Mucosa of gallbladder (tissue), 1 donor: ENCODE results near the gene HSPA12B. TPM values are rescaled to one million over a fixed set of nuclear protein-coding genes. Genes with fewer than 3 reads are reported as not detected.

Experiments
- DNase-seq: peaks from one replicate; pipeline ENCODE4 v3.0.0-alpha.2; 2020; ENCODE audit warnings: low spot score
- total RNA-seq: library from RNA; stranded (reverse); gene quantifications from one replicate; pipeline ENCODE4 v1.2.1, GENCODE V29; 2021
- donor health status: DM: no; HTN: no; CAD: no.

Gene HSPA12B, protein sequence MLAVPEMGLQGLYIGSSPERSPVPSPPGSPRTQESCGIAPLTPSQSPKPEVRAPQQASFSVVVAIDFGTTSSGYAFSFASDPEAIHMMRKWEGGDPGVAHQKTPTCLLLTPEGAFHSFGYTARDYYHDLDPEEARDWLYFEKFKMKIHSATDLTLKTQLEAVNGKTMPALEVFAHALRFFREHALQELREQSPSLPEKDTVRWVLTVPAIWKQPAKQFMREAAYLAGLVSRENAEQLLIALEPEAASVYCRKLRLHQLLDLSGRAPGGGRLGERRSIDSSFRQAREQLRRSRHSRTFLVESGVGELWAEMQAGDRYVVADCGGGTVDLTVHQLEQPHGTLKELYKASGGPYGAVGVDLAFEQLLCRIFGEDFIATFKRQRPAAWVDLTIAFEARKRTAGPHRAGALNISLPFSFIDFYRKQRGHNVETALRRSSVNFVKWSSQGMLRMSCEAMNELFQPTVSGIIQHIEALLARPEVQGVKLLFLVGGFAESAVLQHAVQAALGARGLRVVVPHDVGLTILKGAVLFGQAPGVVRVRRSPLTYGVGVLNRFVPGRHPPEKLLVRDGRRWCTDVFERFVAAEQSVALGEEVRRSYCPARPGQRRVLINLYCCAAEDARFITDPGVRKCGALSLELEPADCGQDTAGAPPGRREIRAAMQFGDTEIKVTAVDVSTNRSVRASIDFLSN
- total RNA-seq, result 5.4 TPM

DNA sequence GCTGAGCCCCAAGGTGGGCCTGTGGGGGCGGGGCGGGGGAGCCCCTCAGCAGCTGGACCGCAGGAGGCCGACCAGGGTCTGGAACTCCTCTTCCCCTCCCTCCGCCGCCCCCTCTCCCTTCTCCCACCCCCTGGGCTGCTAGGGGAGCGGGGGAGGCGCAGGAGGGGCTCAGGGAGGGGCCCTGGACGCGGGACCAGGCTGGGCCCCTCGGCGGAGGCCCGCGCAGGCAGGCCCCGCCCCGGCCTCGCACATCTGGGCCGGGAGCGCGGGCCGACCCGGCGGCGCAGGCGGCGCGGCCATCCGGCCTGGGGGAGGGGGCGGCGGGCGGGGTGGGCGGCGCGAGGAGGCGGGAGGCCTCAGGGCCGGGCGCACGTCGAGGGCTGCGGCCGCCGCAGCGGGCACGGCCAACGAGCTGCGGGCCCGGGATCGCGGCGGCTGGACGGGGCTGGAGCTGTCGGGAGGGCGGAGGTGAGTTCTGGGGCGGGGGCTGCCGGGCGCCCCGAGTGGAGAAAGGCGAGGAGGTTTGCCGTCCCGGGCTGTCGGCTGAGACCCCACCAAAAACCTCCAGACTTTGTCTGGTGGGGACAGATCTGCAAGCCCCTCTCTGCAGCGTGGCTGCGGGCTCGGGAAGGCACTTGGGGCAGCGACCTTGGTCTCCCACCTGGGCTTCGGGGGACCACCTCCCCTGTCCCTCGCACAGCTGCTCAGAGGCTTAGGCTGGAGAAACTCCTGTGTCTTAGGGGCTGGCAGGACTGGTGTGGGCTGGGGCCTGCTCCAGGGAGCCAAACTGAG, at the start of gene HSPA12B:
Gene HSPA12B (plus strand): TSS at position 359 of the 792 bp plus-strand sequence. CDS start 5,990 bp downstream, outside the sequence.
- no peak for DNase-seq

DNA sequence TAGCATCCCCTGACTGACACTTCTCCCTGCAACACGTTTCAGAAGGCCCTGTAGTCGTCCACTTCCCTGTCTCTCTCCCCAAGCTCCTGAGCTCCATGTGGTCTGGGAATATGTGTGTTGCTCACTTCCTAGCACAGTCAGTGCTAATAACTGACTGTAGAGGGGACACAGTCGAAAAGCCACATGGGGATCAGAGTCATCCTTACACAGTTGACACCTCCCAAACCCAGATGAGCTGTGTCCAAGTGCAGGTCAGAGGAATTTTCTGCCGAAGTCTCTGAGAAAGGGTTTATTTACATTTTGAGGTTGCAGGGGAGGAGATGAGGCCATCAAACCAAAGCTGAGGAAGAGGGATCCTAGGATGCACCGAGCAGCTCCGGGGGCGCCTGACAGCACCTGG, 47.1 kb upstream of the HSPA12B start:
- DNase-seq, result no peak

DNA sequence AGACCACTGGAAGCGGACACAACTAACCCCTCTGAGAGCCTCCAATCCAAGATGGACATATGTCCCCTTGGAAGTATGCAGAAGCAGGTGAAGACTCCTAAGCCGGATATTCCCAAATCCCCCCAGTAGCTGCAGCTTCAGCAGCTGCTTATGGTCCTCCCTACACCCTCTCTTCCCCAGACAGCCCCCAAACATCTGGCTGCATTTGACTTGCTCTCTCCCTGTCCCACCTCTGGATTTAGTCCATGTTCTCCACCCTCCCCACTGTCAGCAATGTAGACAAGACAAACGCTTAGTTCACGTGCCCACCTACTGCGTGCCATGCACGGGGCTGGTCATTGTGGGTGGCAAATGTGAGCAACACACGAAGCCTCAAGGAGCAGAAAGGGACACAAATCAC, 46.1 kb upstream of the HSPA12B start:
- DNase-seq, result no peak

DNA sequence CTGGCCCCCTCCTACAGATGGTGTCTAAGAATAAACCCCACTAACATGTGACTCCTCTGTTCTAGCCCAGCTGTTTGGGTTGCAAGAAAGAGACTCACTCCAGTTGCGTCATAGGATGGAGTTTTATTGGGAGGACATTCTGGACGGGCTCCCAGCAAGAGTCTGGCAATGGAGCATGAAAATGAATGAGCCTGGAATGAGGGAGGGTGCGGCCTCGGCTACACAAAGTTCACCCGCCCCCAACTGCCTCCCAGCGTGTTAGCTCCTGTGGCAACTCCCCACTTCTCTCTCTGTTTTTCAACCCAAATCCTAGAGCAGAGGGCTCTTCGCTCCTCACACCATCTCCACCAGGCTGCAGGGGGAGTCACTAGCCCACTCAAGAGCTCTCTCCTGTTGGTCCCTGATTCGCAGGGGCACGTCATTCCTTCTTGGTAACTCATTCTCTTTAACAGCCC, 45.6 kb upstream of the HSPA12B start:
- peak; percentile 80 for DNase-seq

DNA sequence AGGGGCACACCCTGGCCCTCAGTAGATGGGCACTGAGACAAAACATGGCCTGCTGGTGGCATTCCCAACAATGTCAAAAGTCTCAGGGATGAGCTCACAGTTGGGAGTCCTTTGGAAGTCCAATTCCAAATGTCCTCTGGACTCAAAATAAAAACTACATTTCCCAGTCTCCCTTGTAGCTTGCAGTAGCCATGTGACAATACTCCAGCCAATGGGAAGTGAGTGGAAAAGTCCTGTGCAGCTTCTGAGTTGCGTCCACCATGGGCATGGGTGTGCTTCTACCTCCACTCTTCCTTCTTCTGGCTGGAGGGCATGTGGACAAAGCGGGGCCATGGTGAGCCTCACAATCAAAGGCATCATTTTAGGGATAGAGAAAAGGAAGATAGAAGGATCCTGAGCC, 44.8 kb upstream of the HSPA12B start:
- no peak for DNase-seq

DNA sequence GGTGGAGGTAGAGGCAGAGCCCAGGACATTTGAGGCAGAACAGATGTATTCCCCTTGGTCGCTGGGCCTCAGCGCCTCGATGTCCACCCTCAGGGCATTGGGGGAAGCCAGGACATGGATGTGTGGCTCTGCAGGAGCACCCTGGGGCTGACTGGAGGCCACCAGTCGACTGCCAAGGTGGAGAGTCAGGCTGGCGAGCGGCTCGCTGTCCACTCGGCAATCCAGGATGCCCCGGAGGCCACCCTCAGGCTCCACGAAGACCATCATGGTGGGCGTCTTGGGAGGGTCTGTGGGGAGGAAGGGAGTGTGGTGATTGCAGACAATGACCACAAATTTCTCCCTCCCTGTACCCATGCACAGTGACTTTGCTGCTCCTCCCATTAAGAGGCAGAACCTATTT, 42.5 kb upstream of the HSPA12B start:
- DNase-seq, result no peak

DNA sequence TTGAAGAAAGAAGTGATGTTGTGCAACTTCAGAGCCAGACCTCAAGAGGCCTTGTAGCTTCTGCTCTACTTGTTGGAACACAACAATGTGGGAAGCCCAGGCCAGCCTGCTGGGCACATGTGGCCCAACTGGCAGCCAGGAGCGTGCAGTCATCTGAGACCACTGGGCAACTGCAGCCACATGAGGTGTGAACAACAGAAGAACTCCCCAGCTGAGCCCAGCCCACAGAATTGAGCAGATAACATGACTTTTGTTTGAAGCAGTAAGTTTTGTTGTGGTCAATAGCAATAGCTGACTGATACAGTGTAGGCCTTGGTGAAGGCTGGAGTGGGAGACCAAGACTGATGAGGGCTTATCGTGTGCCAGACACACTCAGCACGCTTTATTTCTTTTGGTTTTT, 42.1 kb upstream of the HSPA12B start:
- DNase-seq, result no peak

DNA sequence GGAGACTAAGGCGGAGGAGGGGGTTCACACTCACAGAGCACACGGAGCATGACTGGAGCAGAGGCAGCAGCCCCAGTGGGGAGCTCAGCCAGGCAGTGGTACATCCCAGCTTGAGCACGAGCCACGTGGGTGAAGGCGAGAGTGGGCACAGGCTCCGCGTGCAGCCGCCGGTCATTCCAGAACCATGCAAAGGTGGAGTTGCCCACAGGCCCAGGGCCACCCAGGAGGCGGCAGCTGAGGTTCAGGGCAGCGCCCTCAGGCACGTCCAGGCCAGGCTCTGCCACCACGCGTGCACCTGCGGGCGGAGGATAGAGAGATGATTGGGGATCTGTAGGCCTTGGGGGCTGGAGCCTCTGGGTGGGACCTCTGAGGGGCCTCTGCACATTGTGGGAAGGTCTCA, 41.2 kb upstream of the HSPA12B start:
- DNase-seq, result no peak

DNA sequence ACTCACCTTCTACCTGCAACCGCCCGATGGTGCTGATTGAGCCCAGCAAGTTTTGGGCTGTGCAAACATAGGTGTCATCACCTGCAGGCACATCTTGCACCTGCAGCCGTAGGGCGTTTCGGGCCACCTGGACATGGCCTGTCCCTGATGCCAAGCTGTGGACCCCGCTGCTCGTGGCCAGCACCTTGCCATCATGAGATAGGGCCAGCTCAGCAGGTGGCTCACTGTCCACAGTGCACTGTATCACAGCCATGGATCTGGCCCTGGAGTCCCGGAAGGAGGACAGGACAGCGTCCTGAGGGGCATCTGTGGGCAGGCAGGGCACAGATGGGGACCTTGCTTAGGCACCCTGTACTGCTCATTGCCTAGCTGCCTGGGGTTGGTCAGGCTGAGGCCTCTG, 40.6 kb upstream of the HSPA12B start:
- no peak for DNase-seq

DNA sequence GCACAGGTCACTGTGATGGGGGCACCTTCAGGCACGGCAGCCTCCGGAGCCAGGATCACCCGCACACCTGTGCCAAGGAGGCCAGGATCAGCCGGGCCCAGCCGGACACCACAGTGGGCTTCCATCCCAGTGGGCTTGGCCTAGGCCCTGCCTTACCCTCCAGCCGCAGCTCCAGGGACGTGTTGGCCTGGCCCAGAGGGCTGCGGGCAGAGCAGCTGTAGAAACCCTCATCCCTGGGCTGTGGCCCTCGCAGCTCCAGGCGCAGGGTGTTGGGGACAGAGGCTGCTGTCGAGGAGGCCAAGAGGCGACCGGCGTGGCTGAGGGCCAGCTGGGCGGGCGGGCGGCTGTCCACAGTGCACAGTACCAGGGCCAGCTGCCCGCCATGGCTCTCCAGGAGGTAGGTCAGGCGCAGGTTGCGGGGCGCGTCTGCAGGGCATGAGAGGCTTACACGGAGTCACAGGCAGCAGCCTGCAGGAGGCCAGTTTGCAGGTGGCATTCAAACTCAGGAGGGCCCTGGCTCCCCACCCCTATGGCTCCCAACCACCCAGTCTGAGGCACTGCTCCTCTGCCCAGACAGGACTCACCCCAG, 39.7 kb upstream of the HSPA12B start:
- DNase-seq, result no peak

DNA sequence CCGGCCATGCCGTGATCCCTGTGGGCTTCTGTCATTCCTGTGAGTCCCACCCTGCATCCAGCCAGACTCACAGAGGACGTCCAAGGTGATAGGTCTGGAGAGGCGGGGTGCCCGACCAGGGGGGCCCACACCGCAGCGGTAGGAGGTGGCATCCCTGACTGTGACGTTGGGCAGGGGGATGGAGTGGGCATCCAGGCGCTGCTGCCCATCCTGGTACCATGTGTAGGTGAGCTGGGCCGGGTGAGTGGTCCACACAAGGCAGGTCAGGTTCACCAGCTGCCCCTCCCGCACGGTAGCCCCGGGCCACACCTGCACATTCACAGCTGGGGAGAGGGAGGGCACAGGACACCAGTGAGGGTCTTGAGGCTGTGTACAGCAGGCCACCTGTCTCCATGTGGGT, 39.1 kb upstream of the HSPA12B start:
- DNase-seq, result no peak

DNA sequence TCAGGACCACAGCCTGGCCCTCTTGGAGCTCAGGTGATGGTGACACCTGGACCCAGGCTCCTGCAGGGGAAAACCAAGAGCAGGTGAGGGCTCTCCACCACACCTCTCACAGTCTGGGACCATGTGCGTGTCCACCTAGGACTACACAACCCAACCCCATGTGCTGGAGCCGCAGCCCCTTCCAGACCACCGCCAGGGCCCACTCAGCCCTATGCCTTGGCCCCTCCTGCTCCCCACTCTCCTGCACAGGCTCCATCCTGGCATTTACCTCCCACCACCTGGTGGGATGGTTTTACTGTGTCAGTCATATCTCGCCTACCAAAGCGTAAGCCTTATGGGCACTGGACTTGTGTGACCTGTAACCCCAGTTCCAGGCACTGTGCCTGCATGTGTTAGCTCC, 37.6 kb upstream of the HSPA12B start:
- no peak for DNase-seq

DNA sequence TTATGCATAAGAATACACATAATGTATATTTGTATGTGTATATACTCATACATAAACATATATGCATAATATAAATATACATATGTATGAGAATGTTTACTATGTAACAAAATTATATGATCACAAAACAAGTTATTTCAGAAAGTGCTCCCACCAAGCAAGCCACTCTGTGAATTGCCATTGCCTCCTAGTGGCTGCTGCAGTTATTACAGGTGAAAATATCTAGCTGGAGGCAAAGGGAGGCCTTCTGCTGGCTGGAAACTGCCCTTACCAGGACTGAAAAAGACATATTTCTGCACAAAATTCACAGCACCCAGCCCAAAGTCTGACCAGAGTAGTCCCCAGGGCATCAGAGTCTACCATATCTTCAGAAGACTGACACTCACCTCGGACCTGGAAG, 36.3 kb upstream of the HSPA12B start:
- no peak for DNase-seq

DNA sequence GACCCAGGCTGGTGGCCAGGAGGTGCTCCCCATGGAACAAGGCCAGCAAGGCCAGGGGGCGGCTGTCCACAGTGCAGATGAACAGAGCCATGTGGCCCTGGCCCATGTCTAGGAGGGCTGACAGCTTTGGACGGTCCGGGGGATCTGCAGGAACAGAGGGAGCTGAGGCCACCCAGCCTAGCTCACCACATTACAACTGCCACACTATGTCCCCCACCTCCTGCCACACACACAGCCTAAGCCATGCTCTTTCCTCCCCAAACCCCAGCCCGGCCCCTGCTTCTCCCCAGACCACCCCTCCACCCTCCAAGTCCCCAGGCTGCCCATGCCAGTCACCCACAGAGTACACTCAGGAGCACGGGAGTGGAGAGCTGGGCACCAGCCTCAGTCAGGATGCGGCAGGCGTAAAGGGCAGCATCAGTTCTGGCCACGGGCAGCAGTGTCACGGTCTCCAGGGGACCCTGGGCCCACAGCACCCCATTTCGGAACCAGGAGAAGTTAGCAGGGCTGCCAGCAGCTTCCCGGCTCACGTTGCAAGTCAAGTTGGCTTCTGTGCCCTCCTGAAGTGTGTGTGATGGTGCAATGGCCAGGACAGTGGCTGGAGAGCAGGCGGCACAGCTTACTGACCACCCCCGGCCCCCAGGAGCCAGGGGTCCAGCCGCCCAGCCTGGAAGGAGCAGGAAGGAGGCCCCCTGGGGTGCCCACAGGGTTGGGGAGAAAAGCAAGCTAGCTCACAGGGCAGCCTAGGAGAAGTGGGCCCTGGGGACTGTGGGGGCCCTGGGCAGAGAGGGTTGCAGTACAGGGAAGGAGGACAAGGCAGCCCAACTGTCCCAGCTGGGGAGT, 35.5 kb upstream of the HSPA12B start:
- DNase-seq, result no peak

DNA sequence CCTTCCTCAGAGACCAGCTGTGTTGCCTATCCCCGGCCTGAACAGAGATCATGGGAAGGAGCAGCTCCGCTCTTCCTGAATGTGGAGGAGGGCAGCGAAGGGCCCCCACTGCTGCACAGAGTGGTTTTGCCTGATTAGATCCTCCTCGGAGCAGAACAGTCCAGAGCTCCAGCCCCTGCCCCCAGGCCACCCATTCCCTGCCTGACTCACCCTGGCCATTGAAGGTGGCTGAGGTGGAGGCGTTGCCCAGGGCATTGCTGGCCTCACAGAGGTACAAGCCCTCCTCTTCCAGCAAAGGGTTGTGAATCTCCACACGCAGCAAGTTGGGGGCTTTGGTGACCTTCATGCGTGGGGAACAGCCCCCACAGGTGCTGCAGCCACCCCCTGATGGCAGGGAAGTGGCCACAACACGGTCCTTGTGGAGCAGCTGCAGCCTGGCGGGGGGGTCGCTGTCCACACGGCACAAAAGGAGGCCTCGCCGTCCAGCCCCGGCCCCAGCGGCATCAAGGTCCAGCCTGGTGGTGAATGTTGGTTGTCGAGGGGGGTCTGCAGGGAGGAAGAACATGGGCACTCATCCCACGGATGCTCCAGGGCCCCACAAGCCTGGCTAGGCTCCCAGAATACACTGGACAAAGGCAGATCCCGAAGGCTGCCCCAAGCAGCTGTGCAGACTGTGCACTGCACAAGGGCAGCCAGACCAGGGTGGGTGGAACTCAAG, 34.7 kb upstream of the HSPA12B start:
- no peak for DNase-seq

DNA sequence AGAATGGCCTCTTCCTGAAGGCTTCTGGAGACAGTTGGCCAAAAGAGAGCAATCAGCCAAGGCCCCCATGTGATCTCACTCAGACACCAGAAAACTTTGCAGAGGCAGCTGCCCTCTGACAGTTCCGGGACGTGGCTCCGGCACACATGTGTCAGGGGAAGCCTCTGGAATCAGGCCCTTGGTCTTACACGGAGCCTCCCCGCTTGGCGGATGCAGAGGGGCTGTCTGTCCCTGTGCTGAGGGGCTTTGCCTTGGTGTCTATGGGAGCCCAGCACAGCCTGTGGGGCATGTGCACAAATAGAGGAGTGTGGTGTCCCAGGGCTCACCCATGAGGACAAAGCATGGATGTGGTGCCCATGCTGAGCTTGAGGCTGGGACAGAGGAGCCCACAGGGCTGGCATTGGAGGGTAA, 33.9 kb upstream of the HSPA12B start:
- DNase-seq, result no peak

DNA sequence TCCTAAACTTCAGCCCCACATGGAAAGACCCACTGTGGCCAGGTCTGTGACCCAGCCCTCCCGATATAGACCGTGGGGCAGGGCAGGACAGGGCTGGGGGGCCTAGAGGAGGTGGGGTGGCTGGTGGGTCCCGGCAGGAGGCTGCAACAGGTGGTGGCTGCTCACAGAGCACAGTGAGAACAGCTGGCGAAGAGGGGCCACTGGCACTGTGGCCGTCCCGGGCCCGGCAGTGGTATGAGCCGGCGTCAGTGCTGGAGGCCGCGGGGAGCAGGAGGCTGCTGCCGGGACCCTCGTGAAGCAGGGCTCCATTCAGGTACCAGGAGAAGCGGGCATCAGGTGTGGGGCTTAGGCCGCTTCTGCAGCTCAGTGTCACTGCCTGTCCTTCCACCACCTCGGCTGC, 33.4 kb upstream of the HSPA12B start:
- DNase-seq, result no peak

DNA sequence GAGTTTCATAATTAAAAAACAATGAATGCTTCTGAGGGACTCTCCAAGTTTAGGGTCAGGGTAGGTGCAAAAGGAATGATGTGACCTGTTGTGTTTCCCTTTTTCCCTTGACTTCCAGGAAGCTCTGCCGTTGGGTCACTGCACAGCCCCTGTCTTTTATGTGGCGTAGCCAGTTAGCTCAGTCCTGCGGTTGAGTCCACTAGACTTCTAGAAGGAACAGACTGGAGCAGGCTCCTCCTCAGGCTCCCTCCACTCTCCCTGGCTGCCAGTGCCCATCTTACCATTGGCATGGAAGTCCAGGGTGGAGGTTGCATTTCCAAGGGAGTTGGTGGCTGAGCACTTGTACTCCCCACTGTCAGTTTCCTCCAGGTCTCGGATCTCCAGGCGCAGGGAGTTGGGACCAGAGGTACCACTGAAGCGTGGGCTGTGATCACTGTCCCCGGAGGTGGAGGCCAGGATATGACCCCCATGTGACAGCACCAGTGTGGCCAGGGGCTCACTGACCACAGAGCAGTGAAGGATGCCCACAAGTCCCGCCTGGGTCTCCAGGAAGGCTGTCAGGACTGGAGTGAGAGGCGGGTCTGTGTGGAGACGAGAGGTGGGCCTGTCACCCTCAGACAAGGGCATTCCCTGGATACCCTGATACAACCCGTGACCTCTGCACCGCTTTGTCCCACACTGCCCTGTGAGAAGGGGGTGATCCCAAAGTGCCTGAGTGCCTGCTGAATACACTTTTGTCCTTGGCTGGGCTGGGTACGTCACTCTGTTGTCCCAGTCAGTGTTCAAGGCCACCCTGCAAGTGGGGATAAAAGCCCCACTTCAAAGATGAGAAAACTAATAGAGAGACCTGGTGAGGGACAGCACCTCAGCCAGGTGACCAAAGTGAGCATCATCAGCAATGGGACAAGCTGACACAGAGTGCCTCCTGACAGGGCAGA, 31.2 kb upstream of the HSPA12B start:
- no peak for DNase-seq
